HG03520 (cell line): ENCODE results near the gene ATP5ME.
"Not testable (repeated sequence)": the region's sequence is repeated elsewhere in the genome, so short reads cannot be mapped to it uniquely, and the experiment has no call there.

Source experiments
- ATAC-seq: cut with Tn5 transposase; IDR thresholded peaks from one replicate; pipeline ENCODE4 v1.9.1; 2021; ENCODE audit warnings: mild to moderate bottlenecking, moderate library complexity; ENCODE audit not compliant: unreplicated experiment

Gene ATP5ME

DNA sequence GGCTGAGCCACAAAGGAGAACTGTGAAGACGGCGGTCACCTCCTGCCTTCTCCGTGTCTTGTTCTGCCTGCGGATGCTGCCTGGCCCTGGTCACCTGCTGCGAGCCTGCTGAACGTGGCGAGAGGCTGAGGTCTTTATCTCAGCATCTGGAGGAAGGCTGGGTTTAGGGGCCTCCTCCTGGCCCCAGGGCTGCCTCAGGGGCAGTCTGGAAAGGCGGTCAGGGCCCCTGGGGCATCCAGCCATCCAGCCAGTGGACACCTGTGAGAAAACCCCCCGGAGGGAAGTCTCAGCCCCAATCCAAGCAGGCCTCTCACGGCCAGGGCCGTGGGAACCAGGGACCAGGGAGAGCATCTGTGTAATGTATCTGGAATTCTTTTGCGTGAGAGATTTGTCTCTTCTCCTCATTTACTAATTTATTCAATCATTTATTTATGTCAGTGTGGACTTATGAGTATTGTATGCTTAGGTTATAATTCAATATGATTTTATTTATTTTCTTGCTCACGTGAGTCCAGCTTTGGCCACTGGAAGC lies 37.4 kb downstream of the ATP5ME start:
- ATAC-seq: no peak

GRCh38 chr4:635851-636627 lies 38.0 kb downstream of the ATP5ME start:
- no peak for ATAC-seq

GRCh38 chr4:635066-635835 lies 38.8 kb downstream of the ATP5ME start:
- not testable (repeated sequence) for ATAC-seq

- no peak for ATAC-seq
Measured at GRCh38 chr4:634599-634985, 39.5 kb downstream of the ATP5ME start.

- no peak for ATAC-seq
Measured at GRCh38 chr4:633976-634598, 40.0 kb downstream of the ATP5ME start.

DNA sequence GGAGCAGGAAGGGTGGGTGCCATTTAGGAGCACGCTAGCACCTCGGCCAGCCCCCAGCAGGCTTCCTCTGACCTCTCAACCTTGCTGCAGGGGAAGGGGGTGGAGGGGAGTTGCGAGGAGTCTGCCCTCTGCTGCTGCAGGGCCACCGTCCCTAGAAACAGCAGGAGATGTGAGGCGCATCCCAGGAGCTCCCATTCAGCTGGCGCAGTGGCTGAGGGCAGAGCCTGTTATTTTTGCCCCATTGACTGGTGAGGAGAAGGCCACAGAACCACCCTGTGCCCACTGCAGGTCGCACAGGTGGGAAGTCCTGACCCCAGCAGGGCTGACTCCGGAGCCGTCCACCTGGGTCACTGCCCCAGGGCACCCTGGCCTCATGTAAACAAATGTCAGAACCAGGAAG lies 40.7 kb downstream of the ATP5ME start:
- ATAC-seq: no peak

DNA sequence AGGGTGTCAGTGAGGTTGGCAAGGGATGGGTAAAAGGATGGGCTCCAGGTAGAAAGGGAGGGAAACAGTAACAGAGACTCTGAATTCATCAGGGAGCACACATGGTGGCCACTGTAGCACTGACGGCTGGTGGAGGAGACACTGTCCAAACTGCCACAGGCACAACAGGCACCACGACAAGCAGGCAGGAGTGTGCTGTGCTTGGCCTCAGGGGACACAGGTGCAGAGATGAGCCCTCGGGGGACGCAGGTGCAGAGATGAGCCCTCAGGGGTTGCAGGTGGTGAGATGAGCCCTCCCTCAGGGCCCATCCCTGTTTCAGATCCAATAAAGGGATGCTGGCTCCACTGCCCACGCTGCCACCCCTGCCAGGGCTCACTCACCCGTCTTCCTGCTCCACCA lies 41.1 kb downstream of the ATP5ME start:
- no peak for ATAC-seq

DNA sequence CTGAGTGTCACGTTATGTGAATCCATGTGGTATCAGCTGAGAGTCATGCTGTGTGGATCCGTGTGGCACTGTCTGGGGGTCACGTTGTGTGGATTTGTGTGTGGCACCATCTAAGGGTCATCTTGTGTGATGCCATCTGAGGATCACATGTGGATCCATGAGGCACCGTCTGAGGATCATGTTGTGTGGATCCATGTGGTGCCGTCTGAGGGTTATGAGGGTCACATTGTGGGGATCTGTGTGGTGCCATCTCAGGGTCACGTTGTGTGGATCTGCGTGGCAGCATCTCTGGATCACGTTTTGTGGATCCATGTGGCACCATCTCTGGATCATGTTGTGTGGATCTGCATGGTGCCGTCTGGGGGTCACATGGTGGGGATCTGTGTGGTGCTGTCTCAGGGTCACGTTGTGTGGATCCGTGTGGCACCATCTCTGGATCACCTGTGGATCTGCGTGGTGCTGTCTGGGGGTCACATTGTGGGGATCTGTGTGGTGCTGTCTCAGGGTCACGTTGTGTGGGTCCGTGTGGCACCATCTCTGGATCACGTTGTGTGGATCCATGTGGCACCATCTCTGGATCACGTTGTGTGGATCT lies 41.8 kb downstream of the ATP5ME start:
- no peak for ATAC-seq

DNA sequence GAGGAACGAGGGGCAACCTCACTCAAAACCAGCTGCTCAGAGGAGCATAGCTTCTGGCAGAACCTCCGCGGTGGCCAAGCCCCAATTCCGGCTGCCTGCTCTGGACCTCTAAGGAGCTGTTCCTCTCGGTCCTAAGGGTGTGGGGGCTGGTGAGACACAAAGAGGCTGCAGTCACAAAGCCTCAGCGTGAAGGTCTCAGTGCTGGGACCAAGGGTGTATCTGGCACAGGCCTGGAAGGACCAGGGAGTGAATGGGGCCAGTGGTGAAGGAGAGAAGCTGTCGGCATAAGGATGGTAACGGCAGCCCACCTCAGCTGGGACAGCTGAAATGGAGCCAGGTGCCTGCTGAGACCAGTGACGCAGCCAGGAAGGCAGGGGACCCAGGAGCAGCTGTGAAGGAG lies 43.4 kb downstream of the ATP5ME start:
- no peak for ATAC-seq

DNA sequence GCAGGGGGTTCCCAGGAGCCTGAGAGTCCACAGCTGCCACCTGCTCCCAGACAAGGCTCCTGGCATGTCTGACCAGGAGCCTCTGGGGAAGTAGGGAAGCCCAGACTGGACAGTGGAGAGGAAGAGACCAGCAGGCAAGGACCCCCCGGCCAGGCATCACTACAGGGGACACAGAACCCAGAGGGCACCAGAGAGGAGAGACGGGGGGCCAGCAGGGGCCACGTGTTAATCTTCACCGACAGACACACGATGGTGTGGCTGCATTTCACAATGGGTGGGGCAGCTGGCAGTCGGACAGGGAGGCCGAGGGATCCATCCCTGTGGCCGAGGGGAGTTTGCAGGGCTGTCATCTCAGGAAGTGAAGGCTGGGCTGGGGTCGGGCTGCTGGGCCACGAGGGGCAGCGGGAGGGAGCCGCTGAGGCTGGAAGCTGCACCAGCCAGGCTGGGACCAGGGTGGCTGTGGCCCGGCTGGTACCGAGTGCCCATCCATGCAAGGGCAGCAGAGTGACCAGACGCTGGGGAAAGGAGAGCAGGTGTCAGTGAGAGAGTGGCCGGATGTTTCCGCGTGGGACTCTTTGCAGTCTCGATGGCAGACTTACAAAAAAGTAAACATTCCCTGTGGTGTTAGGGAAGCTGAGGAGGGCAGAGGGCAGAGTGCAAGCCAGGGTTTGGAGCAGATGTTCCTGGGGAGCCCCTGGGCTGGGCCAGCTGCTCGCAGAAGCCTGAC lies 44.0 kb downstream of the ATP5ME start:
- no peak for ATAC-seq

DNA sequence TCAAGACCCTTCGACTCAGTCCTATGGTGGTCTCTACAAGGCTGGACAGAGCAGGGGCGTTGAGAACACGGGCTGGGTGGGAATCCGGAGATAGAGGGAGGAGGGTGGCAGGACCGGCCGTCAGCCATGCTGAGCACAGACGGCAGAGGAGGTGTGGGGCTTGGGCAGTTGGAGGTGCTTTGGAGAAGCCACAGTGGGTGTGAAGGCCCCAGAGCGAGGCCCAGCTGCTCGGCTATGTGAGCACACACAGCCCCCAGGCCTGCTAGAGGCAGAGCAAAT lies 44.5 kb downstream of the ATP5ME start:
- ATAC-seq: no peak

- ATAC-seq: no peak
Measured at GRCh38 chr4:628821-629635, 45.0 kb downstream of the ATP5ME start.

GRCh38 chr4:628311-628741 lies 45.8 kb downstream of the ATP5ME start:
- no peak for ATAC-seq

DNA sequence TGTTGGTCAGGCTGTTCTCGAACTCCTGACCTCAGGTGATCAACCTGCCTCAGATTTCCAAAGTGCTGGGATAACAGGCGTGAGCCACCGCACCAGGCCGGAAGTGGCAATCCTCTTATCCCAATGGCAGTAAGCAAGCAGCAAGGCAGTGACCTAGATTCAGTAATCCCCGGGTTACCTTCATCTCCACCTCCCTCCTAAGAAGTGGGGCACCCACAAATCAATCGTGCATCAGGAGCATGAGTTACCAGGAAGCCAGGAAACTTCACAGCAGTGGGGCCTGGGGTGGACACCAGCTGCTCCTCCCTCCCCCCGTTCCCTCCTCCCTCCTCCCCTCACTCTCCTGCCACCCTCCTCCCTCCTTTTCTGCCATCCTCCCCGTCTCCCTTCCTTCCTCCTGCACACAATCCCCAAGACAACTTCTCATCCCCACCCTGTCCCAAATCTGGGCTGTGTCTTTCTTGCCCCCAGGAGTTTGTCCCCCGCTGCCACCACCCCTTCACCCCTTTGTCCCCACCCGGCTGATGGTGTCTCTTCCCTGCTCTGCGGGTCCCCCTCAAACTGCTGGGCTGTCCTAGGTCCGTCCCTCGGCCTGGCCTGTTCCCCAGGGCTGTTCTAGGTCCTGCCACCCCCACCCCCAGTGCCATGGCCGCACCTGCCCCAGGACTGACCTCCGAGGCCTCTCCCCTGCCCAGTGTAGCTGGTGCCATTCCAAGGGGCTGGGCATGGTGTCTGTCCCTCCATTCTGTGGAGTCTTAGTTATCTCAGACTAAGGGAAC lies 46.5 kb downstream of the ATP5ME start:
- ATAC-seq: no peak

- no peak for ATAC-seq
Measured at GRCh38 chr4:626201-627091, 47.6 kb downstream of the ATP5ME start.

DNA sequence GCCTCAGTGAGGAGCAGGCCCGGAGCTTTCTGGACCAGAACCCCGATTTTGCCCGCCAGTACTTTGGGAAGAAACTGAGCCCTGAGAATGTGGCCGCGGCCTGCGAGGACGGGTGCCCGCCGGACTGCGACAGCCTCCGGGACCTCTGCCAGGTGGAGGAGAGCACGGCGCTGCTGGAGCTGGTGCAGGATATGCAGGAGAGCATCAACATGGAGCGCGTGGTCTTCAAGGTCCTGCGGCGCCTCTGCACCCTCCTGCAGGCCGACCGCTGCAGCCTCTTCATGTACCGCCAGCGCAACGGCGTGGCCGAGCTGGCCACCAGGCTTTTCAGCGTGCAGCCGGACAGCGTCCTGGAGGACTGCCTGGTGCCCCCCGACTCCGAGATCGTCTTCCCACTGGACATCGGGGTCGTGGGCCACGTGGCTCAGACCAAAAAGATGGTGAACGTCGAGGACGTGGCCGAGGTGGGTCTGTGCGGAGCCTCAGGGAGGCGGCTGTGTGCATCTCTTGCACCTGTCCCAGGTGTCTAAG lies 48.4 kb downstream of the ATP5ME start:
- ATAC-seq: no peak

GRCh38 chr4:624705-625590 lies 49.1 kb downstream of the ATP5ME start, which contains the start of gene PDE6B:
Gene PDE6B, plus strand, starts transcription at chr4:625573. Its CDS starts 54 bp downstream, at chr4:625627.
- ATAC-seq: no peak
